Thyroid gland (tissue), 4 donors: ENCODE data around the gene PANK2. TPM values are rescaled to one million over a fixed set of nuclear protein-coding genes. Genes with fewer than 3 reads are reported as not detected.
A peak's percentile ranks its signal among the peaks of the same experiment; 100 is the strongest.
"Not testable (repeated sequence)": the region's sequence is repeated elsewhere in the genome, so short reads cannot be mapped to it uniquely, and the experiment has no call there.

Experiments used
- DNase-seq, 2 donors: peaks; one replicate each; pipeline ENCODE4 v3.0.0-alpha.2; 2019
- H3K27ac ChIP-seq, 3 donors: fragments of 200-600 bp; sonication (generic); 1 replicate in 2 of 3; 2 replicates in 1 of 3; pipeline ENCODE4 v1.5.1; 2016 to 2019; ENCODE audit warnings: mild to moderate bottlenecking in 1 of 3, moderate library complexity in 1 of 3
- H3K27me3 ChIP-seq: fragments of 200-600 bp; sonication (generic); one replicate; pipeline ENCODE4 v1.5.1; 2019
- H3K36me3 ChIP-seq, 2 donors: fragments of 200-600 bp; sonication (generic); one replicate each; pipeline ENCODE4 v1.5.1; 2016 to 2019
- H3K4me1 ChIP-seq, 2 donors: fragments of 200-600 bp; sonication (generic); one replicate each; pipeline ENCODE4 v1.5.1; 2017 to 2019
- H3K4me3 ChIP-seq, 3 donors: fragments of 200-600 bp; sonication (generic); replicated peaks in 1 of 3; 1 replicate in 2 of 3; 2 replicates in 1 of 3; pipeline ENCODE4 v1.5.1; 2016; ENCODE audit warnings: mild to moderate bottlenecking in 1 of 3
- H3K9me3 ChIP-seq: fragments of 200-600 bp; sonication (generic); one replicate; pipeline ENCODE4 v1.5.1; 2017
- CTCF ChIP-seq, 6 experiments: fragments of 200-600 bp in 3 of 6; fragments of 450-650 bp in 3 of 6; sonication (generic) in 3 of 6; IDR thresholded peaks; one replicate each; pipeline ENCODE4 v1.5.1; 2016 to 2019; ENCODE audit warnings: antibody characterized with exemption in 6 of 6, mild to moderate bottlenecking in 2 of 6, inconsistent platforms in 1 of 6, moderate library complexity in 1 of 6
- POLR2A ChIP-seq, 2 donors: fragments of 450-650 bp; IDR thresholded peaks; one replicate each; pipeline ENCODE4 v1.6.1; 2017; ENCODE audit warnings: antibody characterized with exemption in 2 of 2, mild to moderate bottlenecking in 2 of 2, moderate library complexity in 1 of 2
- WGBS, 2 donors: methylation state at CpG; one replicate each; pipeline ENCODE4 v1.1.5; 2017; 5-methylcytosine and 5-hydroxymethylcytosine counted together
- intact Hi-C: fragments of 100-400 bp; cut with DNase I; formaldehyde crosslinking; loops from one replicate; pipeline ENCODE4 v1.15.1; 2023
- total RNA-seq, 4 donors: library from RNA; depleted of rRNA; stranded (reverse); fragments of >200 nt; gene quantifications; one replicate each; pipeline ENCODE4 v1.2.3, GENCODE V29; 2016

PANK2 gene
- 10 to 100 TPM; 52.3 to 63.4 (median 61.4) TPM for total RNA-seq

GRCh38 chr20:3888622-3889488 lies at the start of gene PANK2:
TSS of gene PANK2 (plus strand) at chr20:3889387.
- peak within 1 kb of the TSS; percentile 86 to 96 (median 93) for H3K27ac ChIP-seq
- H3K36me3 ChIP-seq = no peaks in the 10 kb centered on the region
- peaks cover 29 to 40% of the 10 kb centered on the region in 2 donors for H3K4me1 ChIP-seq
- peak; percentile 73 to 96 for TF ChIP-seq POLR2A (IDR thresholded peaks at IDR 0.05)
- TF ChIP-seq CTCF (IDR thresholded peaks at IDR 0.05) = peak; percentile 12 to 76 (median 52)
- intact Hi-C loops = loop anchor here (5.0 kb wide), 1 partner anchor 183 kb away; no protein-coding TSS in a partner anchor
- DNase-seq = peak; percentile 99
- no peaks in the 10 kb centered on the region for H3K27me3 ChIP-seq
- H3K4me3 ChIP-seq = peak within 1 kb of the TSS; percentile 63 to 99 (median 74)
- WGBS, 2 donors = 0 to 1% methylated on average over 16 to 30 of the region's 72 CpGs
- no peaks in the 10 kb centered on the region for H3K9me3 ChIP-seq

GRCh38 chr20:3840201-3840600 lies 49.0 kb upstream of the PANK2 start:
- WGBS, 2 donors = 89 to 93% methylated on average over 7 of the region's 7 CpGs
- intact Hi-C loops, DNase-seq: not testable (repeated sequence)

GRCh38 chr20:3842348-3842930 lies 46.7 kb upstream of the PANK2 start:
- no peak for DNase-seq
- intact Hi-C loops = no loop called here
- Histone ChIP-seq H3K4me1 (peaks cover 0 to under 1% of the 10 kb centered on the region in 2 donors), H3K36me3 (no peaks in the 10 kb centered on the region), H3K27me3 (no peaks in the 10 kb centered on the region), H3K4me3 (no peak overlapping the region), H3K9me3 (no peaks in the 10 kb centered on the region), H3K27ac (no peak overlapping the region)
- no peak for TF ChIP-seq CTCF (IDR thresholded peaks at IDR 0.05)
- no peak for TF ChIP-seq POLR2A (IDR thresholded peaks at IDR 0.05)
- whole genome bisulfite sequencing, 2 donors = 89 to 93% methylated on average over 7 of the region's 7 CpGs

More at GRCh38 chr20:3840201-3840600, 49.0 kb upstream of the PANK2 start:
- not testable (repeated sequence) for H3K9me3 ChIP-seq, H3K4me1 ChIP-seq, H3K36me3 ChIP-seq, H3K27ac ChIP-seq, H3K27me3 ChIP-seq, H3K4me3 ChIP-seq

GRCh38 chr20:3843490-3843889 lies 45.7 kb upstream of the PANK2 start:
- WGBS, 2 donors = 69 to 76% methylated on average over 5 of the region's 5 CpGs
- Histone ChIP-seq H3K27me3 (no peaks in the 10 kb centered on the region), H3K4me3 (no peak overlapping the region), H3K9me3 (no peaks in the 10 kb centered on the region), H3K27ac (no peak overlapping the region), H3K36me3 (no peaks in the 10 kb centered on the region), H3K4me1 (peaks cover 0 to 6% of the 10 kb centered on the region in 2 donors)
- no peak for DNase-seq
- TF ChIP-seq POLR2A (IDR thresholded peaks at IDR 0.05) (no peak), CTCF (IDR thresholded peaks at IDR 0.05) (no peak)
- intact Hi-C loops = no loop called here

GRCh38 chr20:3843990-3844619 lies 45.1 kb upstream of the PANK2 start:
- H3K27me3 ChIP-seq, H3K27ac ChIP-seq, H3K4me3 ChIP-seq, intact Hi-C loops, H3K9me3 ChIP-seq, H3K36me3 ChIP-seq, H3K4me1 ChIP-seq, DNase-seq: not testable (repeated sequence)
- 93 to 96% methylated on average over 9 of the region's 9 CpGs for WGBS, 2 donors
